CD4-positive, alpha-beta T cell (primary cell): ENCODE measurements around the gene DNMT3A. TPM values are rescaled to one million over a fixed set of nuclear protein-coding genes. Genes with fewer than 3 reads are reported as not detected.

Experiments
- ATAC-seq: fragments of 200-7000 bp; cut with Tn5 transposase; one replicate; pipeline ENCODE4 v1.10.0; 2022; ENCODE audit warnings: mild to moderate bottlenecking; ENCODE audit not compliant: poor library complexity
- CTCF ChIA-PET: fragments of 350-600 bp; sonication (Branson Sonifier 250); formaldehyde crosslinking; loops from one replicate; lab custom pipeline; 2021; ENCODE audit warnings: antibody characterized with exemption, inconsistent platforms; lab: Charles Lee
- POLR2A ChIA-PET: fragments of 350-600 bp; sonication (Branson Sonifier 250); formaldehyde crosslinking; loops from one replicate; lab custom pipeline; 2021; ENCODE audit warnings: antibody characterized with exemption, inconsistent platforms; lab: Charles Lee
- DNase-seq, 14 experiments: peaks; one replicate each; pipeline ENCODE4 v3.0.0-alpha.2; 2013 to 2020; ENCODE audit warnings: mixed read lengths in 2 of 14
- H3K27ac ChIP-seq, 2 donors: one replicate each; pipeline versions ENCODE4 v1.5.1 to v1.7.0; 2013; ENCODE audit warnings: low read length in 2 of 2, low read depth in 1 of 2, mild to moderate bottlenecking in 1 of 2
- H3K27me3 ChIP-seq, 2 experiments: 1 replicate in 1 of 2; 2 replicates in 1 of 2; pipeline versions ENCODE4 v1.6.1 to v1.7.0; 2013; ENCODE audit warnings: low read length in 2 of 2, control low read depth in 1 of 2, mild to moderate bottlenecking in 1 of 2, moderate library complexity in 1 of 2; ENCODE audit not compliant: insufficient read depth in 2 of 2, control insufficient read depth in 1 of 2
- H3K36me3 ChIP-seq: one replicate; pipeline ENCODE4 v1.6.1; 2013; ENCODE audit warnings: low read length, control low read depth; ENCODE audit not compliant: insufficient read depth
- H3K4me1 ChIP-seq: one replicate; pipeline ENCODE4 v1.6.1; 2013; ENCODE audit warnings: low read length, control low read depth; ENCODE audit not compliant: insufficient read depth
- H3K4me3 ChIP-seq: one replicate; pipeline ENCODE4 v1.5.1; 2013; ENCODE audit warnings: mild to moderate bottlenecking, low read length, moderate library complexity
- H3K9me3 ChIP-seq, 2 experiments: 1 replicate in 1 of 2; 2 replicates in 1 of 2; pipeline versions ENCODE4 v1.6.1 to v1.7.0; 2013; ENCODE audit warnings: low read length in 2 of 2, mild to moderate bottlenecking in 2 of 2, control low read depth in 1 of 2, moderate library complexity in 1 of 2; ENCODE audit not compliant: control insufficient read depth in 1 of 2, insufficient read depth in 1 of 2
- H3K27ac Mint-ChIP-seq: one replicate; pipeline ENCODE4 v1.8.0; 2020; ENCODE audit warnings: mixed read lengths
- H3K27me3 Mint-ChIP-seq: one replicate; pipeline ENCODE4 v1.8.0; 2021; ENCODE audit warnings: mixed read lengths
- H3K36me3 Mint-ChIP-seq: one replicate; pipeline ENCODE4 v1.8.0; 2021; ENCODE audit warnings: low read depth, mixed read lengths
- H3K4me1 Mint-ChIP-seq: one replicate; pipeline ENCODE4 v1.8.0; 2021; ENCODE audit warnings: low read depth, mixed read lengths
- H3K4me3 Mint-ChIP-seq: one replicate; pipeline ENCODE4 v1.8.0; 2020; ENCODE audit warnings: mild to moderate bottlenecking, mixed read lengths
- H3K9me3 Mint-ChIP-seq: one replicate; pipeline ENCODE4 v1.8.0; 2020; ENCODE audit warnings: mixed read lengths
- intact Hi-C, 2 experiments: fragments of 100-400 bp; cut with DNase I in 1 of 2; cut with micrococcal nuclease in 1 of 2; formaldehyde crosslinking; loops; one replicate each; pipeline versions ENCODE4 v1.15.1 to v1.9.0; 2023 to 2025; cut with DNase I, micrococcal nuclease
- total RNA-seq, 174 experiments: library from RNA in 2 of 174; stranded (reverse) in 2 of 174; gene quantifications; one replicate each; pipeline ENCODE4 v1.2.3 and lab custom pipeline; 2021 to 2026
- TF ChIP-seq, protein P1 (sequence below): fragments of 200-600 bp; IDR thresholded peaks from one replicate; pipeline ENCODE4 v1.8.0; 2022; ENCODE audit warnings: antibody characterized with exemption, mild to moderate bottlenecking

DNMT3A gene
- total RNA-seq, 2 experiments from 2014 or later: 57.1 to 62.1 TPM

DNA sequence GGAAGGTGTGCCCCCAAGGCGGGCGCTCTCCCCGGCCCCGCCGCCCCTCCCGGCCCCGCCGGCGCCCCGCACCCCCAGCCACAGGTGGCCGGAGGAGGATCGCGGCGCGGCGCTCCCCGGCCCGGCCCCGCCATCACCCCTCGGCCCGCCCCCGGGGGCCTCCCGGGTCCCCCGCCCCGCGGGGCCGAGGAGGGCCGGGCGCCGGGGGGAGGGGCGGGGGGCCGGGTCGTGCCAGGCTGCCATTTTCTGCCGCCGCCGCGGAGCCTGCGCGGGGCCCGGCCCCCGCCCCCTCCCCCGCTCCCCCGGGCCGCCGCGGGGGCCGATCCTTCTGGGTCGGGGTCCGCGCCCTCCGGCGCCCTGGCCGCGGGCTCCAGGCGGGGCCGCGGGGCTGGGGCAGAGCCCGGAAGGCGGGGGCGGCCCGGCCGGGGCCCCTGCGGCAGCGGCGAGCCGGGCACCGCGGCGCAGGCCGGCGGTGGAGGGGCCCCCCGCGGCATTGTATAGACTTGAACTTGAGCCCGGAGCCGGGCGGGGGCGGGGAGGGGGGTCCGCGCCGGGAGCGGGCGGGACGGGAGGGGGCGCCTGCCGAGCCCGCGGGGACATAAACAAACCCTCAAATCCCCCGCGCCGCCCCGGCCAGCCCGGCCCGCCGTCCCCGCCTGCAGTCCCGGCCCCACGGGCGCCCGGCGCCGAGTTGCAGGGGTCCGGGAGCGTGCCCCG is 556 bp downstream of the DNMT3A start:
- intact Hi-C loops: loop anchor here (5.0 kb wide), 1 partner anchor 36 kb away; no protein-coding TSS in a partner anchor
- Mint-ChIP-seq H3K27me3 (no peaks in the 10 kb centered on the region), H3K4me1 (peaks cover 35% of the 10 kb centered on the region), H3K9me3 (no peaks in the 10 kb centered on the region), H3K4me3 (no peak overlapping the region), H3K27ac (no peak overlapping the region), H3K36me3 (no peaks in the 10 kb centered on the region)
- H3K27me3 ChIP-seq: no peaks in the 10 kb centered on the region
- ChIA-PET POLR2A (interaction anchor here (1.1 to 2.3 kb wide), 2 partner anchors 27 to 67 kb away, joined by 5 to 8 read pairs; no protein-coding TSS in a partner anchor), CTCF (no interaction called here)
- no peaks in the 10 kb centered on the region for H3K36me3 ChIP-seq
- ATAC-seq (peak; percentile 9), DNase-seq (peak in 4 of 14 experiments; percentile 25 to 61 (median 52))
- H3K9me3 ChIP-seq: no peaks in the 10 kb centered on the region
- TF ChIP-seq, protein P1, sequence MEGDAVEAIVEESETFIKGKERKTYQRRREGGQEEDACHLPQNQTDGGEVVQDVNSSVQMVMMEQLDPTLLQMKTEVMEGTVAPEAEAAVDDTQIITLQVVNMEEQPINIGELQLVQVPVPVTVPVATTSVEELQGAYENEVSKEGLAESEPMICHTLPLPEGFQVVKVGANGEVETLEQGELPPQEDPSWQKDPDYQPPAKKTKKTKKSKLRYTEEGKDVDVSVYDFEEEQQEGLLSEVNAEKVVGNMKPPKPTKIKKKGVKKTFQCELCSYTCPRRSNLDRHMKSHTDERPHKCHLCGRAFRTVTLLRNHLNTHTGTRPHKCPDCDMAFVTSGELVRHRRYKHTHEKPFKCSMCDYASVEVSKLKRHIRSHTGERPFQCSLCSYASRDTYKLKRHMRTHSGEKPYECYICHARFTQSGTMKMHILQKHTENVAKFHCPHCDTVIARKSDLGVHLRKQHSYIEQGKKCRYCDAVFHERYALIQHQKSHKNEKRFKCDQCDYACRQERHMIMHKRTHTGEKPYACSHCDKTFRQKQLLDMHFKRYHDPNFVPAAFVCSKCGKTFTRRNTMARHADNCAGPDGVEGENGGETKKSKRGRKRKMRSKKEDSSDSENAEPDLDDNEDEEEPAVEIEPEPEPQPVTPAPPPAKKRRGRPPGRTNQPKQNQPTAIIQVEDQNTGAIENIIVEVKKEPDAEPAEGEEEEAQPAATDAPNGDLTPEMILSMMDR: no peak
- no peak overlapping the region for H3K4me3 ChIP-seq
- H3K4me1 ChIP-seq: peaks cover 51% of the 10 kb centered on the region
- H3K27ac ChIP-seq: no peak overlapping the region

DNA sequence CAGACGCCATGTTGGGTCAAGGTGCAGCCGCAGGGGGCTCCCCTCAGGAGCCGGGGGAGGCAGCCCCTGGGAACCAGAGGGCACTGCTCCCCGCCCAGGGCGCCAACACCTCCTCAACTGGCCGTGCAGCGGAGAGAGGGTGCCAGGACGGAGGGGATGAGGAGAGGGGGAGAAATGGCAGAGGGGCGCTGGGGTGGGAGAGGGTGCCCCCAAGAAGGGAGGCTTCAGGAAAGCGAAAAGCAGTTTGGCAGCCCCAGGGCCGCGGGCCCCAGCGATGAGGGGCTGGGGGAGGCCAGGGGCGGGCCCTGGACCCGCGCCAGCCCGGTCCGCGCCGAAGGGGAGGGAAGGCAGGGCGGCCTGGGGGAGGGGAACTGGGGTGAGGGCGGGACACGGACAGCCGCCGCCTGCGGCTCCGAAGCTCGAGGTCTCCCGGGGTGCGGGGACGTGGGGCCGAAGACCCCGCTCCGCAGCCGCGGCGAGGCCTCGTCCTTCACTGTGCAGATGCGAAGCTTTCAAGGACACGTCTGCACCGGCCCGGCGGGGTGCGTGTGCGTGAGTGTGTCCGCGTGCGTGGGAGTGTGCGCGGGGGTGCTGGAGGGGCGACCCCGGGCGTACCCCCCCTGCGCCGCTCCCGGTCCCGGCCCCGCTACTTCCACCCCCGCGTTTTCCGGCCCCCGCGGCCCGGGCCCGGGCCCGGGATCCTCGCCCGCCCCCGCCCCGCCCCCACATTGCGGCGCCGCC is 1.4 kb downstream of the DNMT3A start:
- H3K27ac ChIP-seq: peak overlapping the region in 1 of 2 donors; percentile 51
- ChIA-PET CTCF (interaction anchor here (3.4 kb wide), 1 partner anchor 22 kb away, joined by 15 read pairs; no protein-coding TSS in a partner anchor), POLR2A (interaction anchor here (1.1 to 2.3 kb wide), 5 partner anchors 26 to 67 kb away, joined by 3 to 8 read pairs (median 5); no protein-coding TSS in a partner anchor)
- H3K4me1 ChIP-seq: peaks cover 59% of the 10 kb centered on the region
- Mint-ChIP-seq H3K4me3 (peak overlapping the region; percentile 62), H3K9me3 (no peaks in the 10 kb centered on the region), H3K27me3 (no peaks in the 10 kb centered on the region), H3K4me1 (peaks cover 43% of the 10 kb centered on the region), H3K27ac (no peak overlapping the region), H3K36me3 (no peaks in the 10 kb centered on the region)
- TF ChIP-seq, protein P1: no peak
- no peaks in the 10 kb centered on the region for H3K9me3 ChIP-seq
- H3K27me3 ChIP-seq: no peaks in the 10 kb centered on the region
- ATAC-seq (no peak), DNase-seq (peak in 3 of 14 experiments; percentile 36 to 53 (median 43))
- intact Hi-C loops: loop anchor here (5.0 kb wide), 1 partner anchor 37 kb away; no protein-coding TSS in a partner anchor
- no peaks in the 10 kb centered on the region for H3K36me3 ChIP-seq
- peak overlapping the region; percentile 44 for H3K4me3 ChIP-seq

DNA sequence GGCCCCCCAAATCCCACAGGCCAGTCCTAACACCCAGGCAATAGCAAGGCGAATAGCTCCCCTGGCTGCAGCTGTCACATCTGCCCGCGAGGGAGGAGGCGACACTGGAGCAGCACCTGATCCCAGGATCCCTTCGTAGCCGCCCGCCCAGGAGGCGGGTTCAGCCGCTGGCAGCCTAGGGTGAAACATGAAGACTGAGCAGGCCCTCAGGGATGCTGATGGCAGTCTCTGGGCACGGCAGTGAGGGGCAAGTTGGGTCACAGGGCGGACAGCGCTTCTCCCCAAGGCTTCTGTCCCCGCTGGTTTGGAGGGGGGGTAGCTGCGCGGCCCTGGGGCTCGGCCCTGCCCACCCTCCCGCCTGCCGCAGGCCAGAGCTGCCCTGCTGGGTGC is 1.9 kb downstream of the DNMT3A start:
- no peaks in the 10 kb centered on the region for H3K27me3 ChIP-seq
- H3K4me1 ChIP-seq: peaks cover 63% of the 10 kb centered on the region
- Mint-ChIP-seq H3K4me3 (peak overlapping the region; percentile 86), H3K27me3 (no peaks in the 10 kb centered on the region), H3K9me3 (no peaks in the 10 kb centered on the region), H3K36me3 (no peaks in the 10 kb centered on the region), H3K27ac (peak overlapping the region; percentile 77), H3K4me1 (peaks cover 49% of the 10 kb centered on the region)
- no peaks in the 10 kb centered on the region for H3K36me3 ChIP-seq
- peak in 4 of 14 experiments; percentile 39 to 59 (median 50) for DNase-seq
- no peaks in the 10 kb centered on the region for H3K9me3 ChIP-seq
- TF ChIP-seq, protein P1: no peak
- ATAC-seq: no peak
- peak overlapping the region in 1 of 2 donors; percentile 51 for H3K27ac ChIP-seq
- POLR2A ChIA-PET: interaction anchor here (1.1 to 2.3 kb wide), 7 partner anchors 23 to 66 kb away, joined by 3 to 8 read pairs (median 5); no protein-coding TSS in a partner anchor
- peak overlapping the region; percentile 44 for H3K4me3 ChIP-seq
- intact Hi-C loops: loop anchor here (2.0 to 10.0 kb wide), 4 partner anchors 25 to 65 kb away; no protein-coding TSS in a partner anchor
- CTCF ChIA-PET: interaction anchor here (3.4 kb wide), 1 partner anchor 22 kb away, joined by 15 read pairs; no protein-coding TSS in a partner anchor
